HEK293 (cell line): ENCODE data around the gene OVOL3.

ENCODE experiments used
- BCL11A ChIP-seq: fragments of 450-650 bp; formaldehyde crosslinking; IDR thresholded peaks from 2 replicates; pipeline ENCODE4 v1.5.1; 2016; ENCODE audit warnings: low read depth, missing biosample characterization, missing genetic modification characterization
- CTCF ChIP-seq: fragments of 450-650 bp; formaldehyde crosslinking; IDR thresholded peaks from 2 replicates; pipeline ENCODE4 v1.5.1; 2016; ENCODE audit warnings: missing biosample characterization, missing genetic modification characterization
- HOXA7 ChIP-seq: sonication (generic); formaldehyde crosslinking; IDR thresholded peaks from 2 replicates; pipeline ENCODE4 v1.8.1; 2022; ENCODE audit warnings: missing genetic modification reagents, borderline replicate concordance
- KLF8 ChIP-seq: fragments of 450-650 bp; formaldehyde crosslinking; IDR thresholded peaks from 2 replicates; pipeline ENCODE4 v1.5.1; 2016; ENCODE audit warnings: missing biosample characterization, missing genetic modification characterization
- MEIS1 ChIP-seq: sonication (generic); formaldehyde crosslinking; IDR thresholded peaks from 2 replicates; pipeline ENCODE4 v1.8.1; 2022; ENCODE audit warnings: missing genetic modification reagents, mild to moderate bottlenecking, borderline replicate concordance
- SP3 ChIP-seq: fragments of 450-650 bp; formaldehyde crosslinking; IDR thresholded peaks from 2 replicates; pipeline ENCODE4 v1.5.1; 2016; ENCODE audit warnings: missing biosample characterization, missing genetic modification characterization
- ZBTB44 ChIP-seq: fragments of 450-650 bp; IDR thresholded peaks from 2 replicates; pipeline ENCODE4 v1.5.1; 2018; ENCODE audit warnings: missing biosample characterization, mild to moderate bottlenecking, missing genetic modification characterization
- ZBTB6 ChIP-seq: fragments of 450-650 bp; formaldehyde crosslinking; IDR thresholded peaks from 2 replicates; pipeline ENCODE4 v1.5.1; 2017; ENCODE audit warnings: missing biosample characterization, missing genetic modification characterization
- ZNF114 ChIP-seq: fragments of 450-650 bp; formaldehyde crosslinking; IDR thresholded peaks from 2 replicates; pipeline ENCODE4 v1.5.0; 2017; ENCODE audit warnings: missing biosample characterization, missing genetic modification characterization
- ZNF140 ChIP-seq: fragments of 450-650 bp; formaldehyde crosslinking; IDR thresholded peaks from 2 replicates; pipeline ENCODE4 v1.5.1; 2016; ENCODE audit warnings: missing biosample characterization, missing genetic modification characterization
- ZNF169 ChIP-seq: fragments of 450-650 bp; formaldehyde crosslinking; IDR thresholded peaks from 2 replicates; pipeline ENCODE4 v1.5.1; 2016; ENCODE audit warnings: missing biosample characterization, missing genetic modification characterization
- ZNF202 ChIP-seq: fragments of 450-650 bp; formaldehyde crosslinking; IDR thresholded peaks from 2 replicates; pipeline ENCODE4 v1.5.1; 2016; ENCODE audit warnings: missing biosample characterization, missing genetic modification characterization, borderline replicate concordance
- ZNF211 ChIP-seq: fragments of 450-650 bp; formaldehyde crosslinking; IDR thresholded peaks from 2 replicates; pipeline ENCODE4 v1.5.1; 2016; ENCODE audit warnings: low read depth, missing biosample characterization, missing genetic modification characterization
- ZNF223 ChIP-seq: fragments of 450-650 bp; formaldehyde crosslinking; IDR thresholded peaks from 2 replicates; pipeline ENCODE4 v1.5.1; 2016; ENCODE audit warnings: missing biosample characterization, missing genetic modification characterization
- ZNF239 ChIP-seq: fragments of 450-650 bp; formaldehyde crosslinking; IDR thresholded peaks from 2 replicates; pipeline ENCODE4 v1.5.1; 2016; ENCODE audit warnings: missing biosample characterization, missing genetic modification characterization
- ZNF24 ChIP-seq: fragments of 450-650 bp; formaldehyde crosslinking; IDR thresholded peaks from 2 replicates; pipeline ENCODE4 v1.5.1; 2016; ENCODE audit warnings: missing biosample characterization, missing genetic modification characterization
- ZNF26 ChIP-seq: fragments of 450-650 bp; formaldehyde crosslinking; IDR thresholded peaks from 2 replicates; pipeline ENCODE4 v1.5.1; 2016; ENCODE audit warnings: missing biosample characterization, missing genetic modification characterization
- ZNF266 ChIP-seq: fragments of 450-650 bp; formaldehyde crosslinking; IDR thresholded peaks from 2 replicates; pipeline ENCODE4 v1.5.1; 2016; ENCODE audit warnings: missing biosample characterization, missing genetic modification characterization, low read depth
- ZNF341 ChIP-seq: fragments of 450-650 bp; formaldehyde crosslinking; IDR thresholded peaks from 2 replicates; pipeline ENCODE4; 2016; ENCODE audit warnings: low read depth, missing biosample characterization, missing genetic modification characterization
- ZNF394 ChIP-seq: fragments of 450-650 bp; formaldehyde crosslinking; IDR thresholded peaks from 2 replicates; pipeline ENCODE4 v1.5.1; 2016; ENCODE audit warnings: missing biosample characterization, missing genetic modification characterization, mild to moderate bottlenecking, moderate library complexity, borderline replicate concordance
- ZNF423 ChIP-seq: fragments of 450-650 bp; formaldehyde crosslinking; IDR thresholded peaks from 2 replicates; pipeline ENCODE4 v1.5.1; 2016; ENCODE audit warnings: missing biosample characterization, missing genetic modification characterization
- ZNF488 ChIP-seq: fragments of 450-650 bp; formaldehyde crosslinking; IDR thresholded peaks from 2 replicates; pipeline ENCODE4 v1.5.1; 2016; ENCODE audit warnings: missing biosample characterization, missing genetic modification characterization
- ZNF529 ChIP-seq: fragments of 450-650 bp; formaldehyde crosslinking; IDR thresholded peaks from 2 replicates; pipeline ENCODE4 v1.5.1; 2017; ENCODE audit warnings: missing genetic modification characterization, missing biosample characterization; ENCODE audit not compliant: insufficient replicate concordance
- ZNF530 ChIP-seq: fragments of 450-650 bp; formaldehyde crosslinking; IDR thresholded peaks from 2 replicates; pipeline ENCODE4 v1.5.1; 2016; ENCODE audit warnings: low read depth, missing biosample characterization, missing genetic modification characterization
- ZNF548 ChIP-seq: fragments of 450-650 bp; formaldehyde crosslinking; IDR thresholded peaks from 2 replicates; pipeline ENCODE4 v1.5.1; 2016; ENCODE audit warnings: missing biosample characterization, missing genetic modification characterization
- ZNF555 ChIP-seq: fragments of 450-650 bp; formaldehyde crosslinking; conservative IDR thresholded peaks from 2 replicates; pipeline ENCODE4 v1.5.1; 2017; ENCODE audit warnings: missing biosample characterization, mild to moderate bottlenecking, missing genetic modification characterization, inconsistent platforms
- ZNF580 ChIP-seq: fragments of 450-650 bp; formaldehyde crosslinking; IDR thresholded peaks from 2 replicates; pipeline ENCODE4 v1.5.1; 2016; ENCODE audit warnings: missing biosample characterization, missing genetic modification characterization
- ZNF585B ChIP-seq: fragments of 450-650 bp; formaldehyde crosslinking; IDR thresholded peaks from 2 replicates; pipeline ENCODE4 v1.5.1; 2016; ENCODE audit warnings: missing biosample characterization, missing genetic modification characterization
- ZNF596 ChIP-seq: fragments of 450-650 bp; IDR thresholded peaks from 2 replicates; pipeline ENCODE4 v1.5.0; 2018; ENCODE audit warnings: missing biosample characterization, mild to moderate bottlenecking, missing genetic modification characterization, moderate library complexity
- ZNF600 ChIP-seq: fragments of 450-650 bp; formaldehyde crosslinking; IDR thresholded peaks from 2 replicates; pipeline ENCODE4 v1.5.1; 2016; ENCODE audit warnings: missing biosample characterization, missing genetic modification characterization
- ZNF629 ChIP-seq: fragments of 450-650 bp; formaldehyde crosslinking; IDR thresholded peaks from 2 replicates; pipeline ENCODE4 v1.5.1; 2017; ENCODE audit warnings: missing biosample characterization, missing genetic modification characterization
- ZNF843 ChIP-seq: fragments of 450-650 bp; formaldehyde crosslinking; IDR thresholded peaks from 2 replicates; pipeline ENCODE4 v1.5.1; 2016; ENCODE audit warnings: missing biosample characterization, missing genetic modification characterization

OVOL3 gene

GRCh38 chr19:36120092-36120983 lies 9.4 kb downstream of the OVOL3 start (continued):
- TF ChIP-seq ZBTB44 (tag by site-specific recombination) (no peak), ZNF341 (tag by site-specific recombination) (0 out of 2 replicates have a peak, but pooled peaks have one; percentile 47), ZNF394 (no peak), ZNF580 (tag by site-specific recombination) (no peak), ZNF202 (tag by site-specific recombination) (no peak), ZNF26 (tag by site-specific recombination) (no peak), ZBTB6 (tag by site-specific recombination) (no peak; the same call in 1 of the 2 replicates), BCL11A (no peak), KLF8 (no peak), ZNF24 (tag by site-specific recombination) (peak; percentile 95), ZNF488 (tag by site-specific recombination) (0 out of 2 replicates have a peak, but pooled peaks have one; percentile 42), ZNF114 (no peak), MEIS1 (CRISPR knock-in tag) (no peak), ZNF585B (tag by site-specific recombination) (no peak), ZNF548 (tag by site-specific recombination) (no peak), ZNF843 (tag by site-specific recombination) (no peak), ZNF529 (tag by site-specific recombination) (no peak), ZNF530 (tag by site-specific recombination) (no peak), ZNF239 (no peak), ZNF629 (tag by site-specific recombination) (no peak), ZNF169 (tag by site-specific recombination) (no peak), ZNF596 (tag by site-specific recombination) (no peak), ZNF423 (tag by site-specific recombination) (peak; percentile 92), ZNF223 (tag by site-specific recombination) (no peak), CTCF (tag by site-specific recombination) (no peak), ZNF600 (peak; percentile 83), ZNF140 (tag by site-specific recombination) (no peak), SP3 (no peak), ZNF555 (tag by site-specific recombination) (no peak), ZNF211 (tag by site-specific recombination) (no peak), ZNF266 (tag by site-specific recombination) (no peak), HOXA7 (no peak)
